GM23338 (cell line): ENCODE results near the gene FBXO33. TPM values are rescaled to one million over a fixed set of nuclear protein-coding genes. Genes with fewer than 3 reads are reported as not detected.

Experiments used
- ATAC-seq: fragments of 200-7000 bp; cut with Tn5 transposase; 3 replicates; pipeline ENCODE4 v1.9.1; 2020
- DNase-seq: peaks from one replicate; pipeline ENCODE4 v3.0.0-alpha.2; 2015; ENCODE audit warnings: low spot score
- H2AFZ ChIP-seq: fragments of 200-600 bp; sonication (generic); 2 replicates; pipeline ENCODE4 v1.8.0; 2016; ENCODE audit warnings: antibody characterized with exemption, mild to moderate bottlenecking, moderate library complexity
- H3F3A ChIP-seq: fragments of 200-600 bp; sonication (generic); replicated peaks from 2 replicates; pipeline ENCODE4 v1.8.0; 2017; ENCODE audit warnings: antibody characterized with exemption, mixed run types, low read depth
- H3K27ac ChIP-seq: fragments of 200-600 bp; sonication (generic); 2 replicates; pipeline ENCODE4 v1.6.1; 2016; ENCODE audit warnings: low read depth
- H3K27me3 ChIP-seq: fragments of 200-600 bp; sonication (generic); 2 replicates; pipeline ENCODE4 v1.8.0; 2016; ENCODE audit warnings: mild to moderate bottlenecking, mixed run types, moderate library complexity; ENCODE audit not compliant: insufficient read depth
- H3K36me3 ChIP-seq: fragments of 200-600 bp; sonication (generic); 2 replicates; pipeline ENCODE4 v1.8.0; 2016; ENCODE audit warnings: mild to moderate bottlenecking; ENCODE audit not compliant: insufficient read depth
- H3K4me1 ChIP-seq: fragments of 200-600 bp; sonication (generic); 2 replicates; pipeline ENCODE4 v1.8.0; 2016; ENCODE audit warnings: mild to moderate bottlenecking, moderate library complexity; ENCODE audit not compliant: insufficient read depth
- H3K4me2 ChIP-seq: fragments of 200-600 bp; sonication (generic); 2 replicates; pipeline ENCODE4 v1.7.1; 2017; ENCODE audit warnings: mixed run types
- H3K4me3 ChIP-seq: fragments of 200-600 bp; sonication (generic); 2 replicates; pipeline ENCODE4 v1.6.1; 2016; ENCODE audit warnings: mixed run types
- H3K79me2 ChIP-seq: fragments of 200-600 bp; sonication (generic); replicated peaks from 2 replicates; pipeline ENCODE4 v1.8.0; 2017; ENCODE audit warnings: mild to moderate bottlenecking; ENCODE audit not compliant: insufficient read depth
- H3K9me2 ChIP-seq: fragments of 200-600 bp; sonication (generic); 2 replicates; pipeline ENCODE4 v1.8.0; 2017; ENCODE audit not compliant: insufficient read depth
- H4K20me1 ChIP-seq: fragments of 200-600 bp; sonication (generic); replicated peaks from 2 replicates; pipeline ENCODE4 v1.8.0; 2017; ENCODE audit warnings: mild to moderate bottlenecking; ENCODE audit not compliant: insufficient read depth
- H3K27ac Mint-ChIP-seq: 2 replicates; pipeline ENCODE4 v1.8.0; 2020; ENCODE audit warnings: inconsistent platforms, mild to moderate bottlenecking, moderate library complexity, mixed read lengths
- H3K27me3 Mint-ChIP-seq: 3 replicates; pipeline ENCODE4 v1.8.0; 2022; ENCODE audit warnings: low read depth, mild to moderate bottlenecking, moderate library complexity, mixed read lengths, inconsistent platforms; ENCODE audit not compliant: insufficient read depth, poor library complexity
- H3K36me3 Mint-ChIP-seq: 3 replicates; pipeline ENCODE4 v1.8.0; 2021; ENCODE audit warnings: low read depth, mild to moderate bottlenecking, inconsistent platforms, moderate library complexity, mixed read lengths
- H3K4me1 Mint-ChIP-seq: 3 replicates; pipeline ENCODE4 v1.8.0; 2020; ENCODE audit warnings: mild to moderate bottlenecking, inconsistent platforms, mixed read lengths
- H3K4me3 Mint-ChIP-seq: 3 replicates; pipeline ENCODE4 v1.8.0; 2021; ENCODE audit warnings: moderate library complexity, mild to moderate bottlenecking, inconsistent platforms, mixed read lengths
- H3K9me3 Mint-ChIP-seq: 3 replicates; pipeline ENCODE4 v1.8.0; 2020; ENCODE audit warnings: moderate library complexity, mild to moderate bottlenecking, inconsistent platforms, mixed read lengths
- CTCF ChIP-seq, 2 experiments: fragments of 200-600 bp in 1 of 2; sonication (generic) in 1 of 2; conservative IDR thresholded peaks; 2 replicates each; pipeline versions ENCODE4 v1.5.1 to v1.6.1; 2016 to 2017; ENCODE audit warnings: antibody characterized with exemption in 2 of 2, low read depth in 2 of 2, mild to moderate bottlenecking in 2 of 2, moderate library complexity in 1 of 2
- EZH2 ChIP-seq: fragments of 200-600 bp; sonication (generic); IDR thresholded peaks from one replicate; pipeline ENCODE4 v1.8.0; 2017; ENCODE audit warnings: antibody characterized with exemption, mild to moderate bottlenecking, low read depth; ENCODE audit not compliant: unreplicated experiment
- EZH2phosphoT487 ChIP-seq: fragments of 200-600 bp; sonication (generic); IDR thresholded peaks from one replicate; pipeline ENCODE4 v1.8.1; 2018; ENCODE audit warnings: antibody characterized with exemption; ENCODE audit not compliant: unreplicated experiment
- JUNB ChIP-seq: IDR thresholded peaks from one replicate; pipeline ENCODE4 v1.6.1; 2016; ENCODE audit warnings: antibody characterized with exemption; ENCODE audit not compliant: unreplicated experiment
- NANOG ChIP-seq: IDR thresholded peaks from 2 replicates; pipeline ENCODE4 v1.6.1; 2016; ENCODE audit warnings: antibody characterized with exemption, borderline replicate concordance
- POLR2AphosphoS5 ChIP-seq: IDR thresholded peaks from 2 replicates; pipeline ENCODE4 v1.6.1; 2016; ENCODE audit warnings: antibody characterized with exemption, low read depth
- REST ChIP-seq: IDR thresholded peaks from one replicate; pipeline ENCODE4 v1.6.1; 2018; ENCODE audit warnings: antibody characterized with exemption; ENCODE audit not compliant: unreplicated experiment
- ZNF114 ChIP-seq: fragments of 250-450 bp; sonication (Bioruptor Pico); IDR thresholded peaks from 2 replicates; pipeline ENCODE4 v1.5.0; 2020; ENCODE audit warnings: mild to moderate bottlenecking, moderate library complexity
- ZNF331 ChIP-seq: fragments of 250-450 bp; sonication (Bioruptor Pico); IDR thresholded peaks from 2 replicates; pipeline ENCODE4 v1.5.0; 2020; ENCODE audit warnings: low read depth, mild to moderate bottlenecking, moderate library complexity
- ZNF462 ChIP-seq: fragments of 250-450 bp; sonication (Bioruptor Pico); IDR thresholded peaks from 2 replicates; pipeline ENCODE4 v1.5.0; 2020; ENCODE audit warnings: mild to moderate bottlenecking, moderate library complexity
- polyA plus RNA-seq: library from polyadenylated mRNA; unstranded; fragments of >200 nt; fragmentation: Nextera tagmentation; extraction: Ambion mirVana; gene quantifications from 2 replicates; pipeline ENCODE4 v1.2.1, GENCODE V29; 2016
- total RNA-seq: library from RNA; depleted of rRNA; stranded (reverse); fragments of >200 nt; shearing (Covaris generic); gene quantifications from 2 replicates; pipeline ENCODE4 v1.2.3, GENCODE V29; 2014

FBXO33 gene
- total and polyA plus RNA-seq, 2 experiments from 2014 or later = 6.7 to 13.1 TPM

GRCh38 chr14:39384177-39384576 is 48.1 kb downstream of the FBXO33 start:
- peaks cover 2% of the 10 kb centered on the region for H3K27me3 Mint-ChIP-seq
- no peak overlapping the region for H2AFZ ChIP-seq
- ATAC-seq (no peak), DNase-seq (no peak)
- H3K79me2 ChIP-seq = no peaks in the 10 kb centered on the region
- H3K27ac Mint-ChIP-seq = no peak overlapping the region
- no peak overlapping the region for H3K27ac ChIP-seq
- H3K9me3 Mint-ChIP-seq = no peaks in the 10 kb centered on the region
- H3K9me2 ChIP-seq = no peaks in the 10 kb centered on the region
- H3K27me3 ChIP-seq = no peaks in the 10 kb centered on the region
- no peaks in the 10 kb centered on the region for H3F3A ChIP-seq
- H3K4me3 Mint-ChIP-seq = no peak overlapping the region
- H3K36me3 Mint-ChIP-seq = no peaks in the 10 kb centered on the region
- no peaks in the 10 kb centered on the region for H3K36me3 ChIP-seq
- H3K4me2 ChIP-seq = no peak overlapping the region
- no peaks in the 10 kb centered on the region for H3K4me1 ChIP-seq
- H3K4me1 Mint-ChIP-seq = peaks cover 4% of the 10 kb centered on the region
- H4K20me1 ChIP-seq = no peaks in the 10 kb centered on the region
- no peak overlapping the region for H3K4me3 ChIP-seq
- no peak for TF ChIP-seq CTCF (conservative IDR thresholded peaks at IDR 0.05; ENCODE audit: low read depth in 2 of 2)
- TF ChIP-seq POLR2AphosphoS5 = no peak
- no peak for TF ChIP-seq REST
- TF ChIP-seq JUNB = no peak

- H4K20me1 ChIP-seq = no peaks in the 10 kb centered on the region
- no peak overlapping the region for H2AFZ ChIP-seq
- no peaks in the 10 kb centered on the region for H3K9me2 ChIP-seq
- peaks cover 4% of the 10 kb centered on the region for H3K4me1 Mint-ChIP-seq
- peaks cover 2% of the 10 kb centered on the region for H3K27me3 Mint-ChIP-seq
- H3K27ac Mint-ChIP-seq = no peak overlapping the region
- H3K36me3 Mint-ChIP-seq = no peaks in the 10 kb centered on the region
- ATAC-seq = no peak
- H3K36me3 ChIP-seq = no peaks in the 10 kb centered on the region
- H3K4me3 ChIP-seq = no peak overlapping the region
- no peaks in the 10 kb centered on the region for H3K27me3 ChIP-seq
- TF ChIP-seq NANOG (no peak), EZH2phosphoT487 (no peak), JUNB (no peak), ZNF331 (CRISPR knock-in tag) (no peak), EZH2 (no peak), ZNF462 (CRISPR knock-in tag) (no peak), ZNF114 (CRISPR knock-in tag) (no peak), POLR2AphosphoS5 (no peak)
- no peak for DNase-seq
- no peaks in the 10 kb centered on the region for H3K9me3 Mint-ChIP-seq
- no peaks in the 10 kb centered on the region for H3F3A ChIP-seq
- no peak overlapping the region for H3K4me2 ChIP-seq
- no peak overlapping the region for H3K27ac ChIP-seq
- H3K4me1 ChIP-seq = no peaks in the 10 kb centered on the region
- no peak overlapping the region for H3K4me3 Mint-ChIP-seq
- H3K79me2 ChIP-seq = no peaks in the 10 kb centered on the region
Measured at GRCh38 chr14:39383741-39384140, 48.5 kb downstream of the FBXO33 start.
